Effector CD4-positive, alpha-beta T cell (primary cell): ENCODE results near the gene ACOX2.

Experiments used
- DNase-seq: peaks from one replicate; pipeline ENCODE4 v3.0.0-alpha.2; 2020

The ACOX2 gene

GRCh38 chr3:58566398-58567250 lies 29.6 kb upstream of the ACOX2 start:
- DNase-seq, result no peak

DNA sequence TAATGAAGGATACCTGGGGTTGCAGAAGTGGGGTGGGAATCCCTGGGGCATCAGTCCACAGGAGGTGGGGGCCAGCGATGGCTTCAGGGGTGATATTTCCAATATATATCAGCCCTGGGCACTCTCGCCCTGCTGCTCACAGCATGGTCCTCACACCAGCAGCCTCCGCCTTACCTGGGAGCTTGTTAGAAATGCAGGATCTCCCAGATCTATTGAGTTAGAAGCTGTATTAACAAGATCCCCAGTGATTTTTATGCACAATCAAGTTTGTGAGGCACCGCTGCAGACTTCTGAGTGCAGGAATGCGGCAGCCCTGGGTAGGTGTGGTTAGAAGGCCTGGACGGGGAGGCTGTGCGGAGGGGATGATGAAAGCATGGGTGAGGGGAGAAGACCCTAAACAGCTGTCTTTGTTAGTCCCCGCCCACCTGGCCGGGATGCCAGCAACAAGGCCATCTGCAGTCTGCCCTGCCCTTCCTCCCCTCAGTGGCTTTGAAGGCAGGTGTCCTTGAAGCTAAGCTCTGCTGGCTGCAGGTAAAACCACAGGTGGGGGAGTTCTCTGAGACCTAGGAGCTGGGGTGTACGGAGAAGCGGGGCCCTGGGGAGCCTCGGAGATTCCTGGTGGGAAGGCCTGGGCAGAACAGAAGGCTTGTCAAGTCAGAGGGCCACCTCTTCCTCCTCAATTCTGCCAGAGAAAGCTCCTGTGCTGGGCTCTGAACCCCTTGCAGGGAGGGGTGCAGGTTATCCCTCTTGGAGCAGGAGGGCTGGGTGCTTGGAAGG lies 28.8 kb upstream of the ACOX2 start:
- DNase-seq, result no peak

- DNase-seq, result no peak
These were observed 27.6 kb upstream of the ACOX2 start for GRCh38 chr3:58564456-58565160.

DNA sequence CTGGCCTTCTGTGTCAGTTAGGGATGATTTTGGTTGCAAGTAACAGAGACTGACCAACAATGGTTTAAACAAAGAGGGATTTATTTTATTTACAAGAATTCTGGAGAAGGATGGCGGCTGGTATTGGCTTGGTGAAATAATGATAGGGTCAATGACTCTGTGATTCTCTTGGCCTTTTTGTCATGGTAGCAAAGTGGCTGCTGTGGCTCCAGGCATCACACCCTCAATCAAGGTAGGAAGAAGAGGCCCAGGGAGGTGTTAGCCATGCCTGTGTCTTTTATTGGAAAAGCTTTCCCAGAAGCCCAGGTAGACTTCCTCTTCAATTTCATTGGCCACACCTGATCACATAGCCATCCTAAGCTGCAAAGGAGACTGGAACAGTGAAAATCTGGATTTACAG lies 27.1 kb upstream of the ACOX2 start:
- no peak for DNase-seq

- DNase-seq, result no peak
These were observed 26.5 kb upstream of the ACOX2 start for GRCh38 chr3:58563386-58564035.

DNA sequence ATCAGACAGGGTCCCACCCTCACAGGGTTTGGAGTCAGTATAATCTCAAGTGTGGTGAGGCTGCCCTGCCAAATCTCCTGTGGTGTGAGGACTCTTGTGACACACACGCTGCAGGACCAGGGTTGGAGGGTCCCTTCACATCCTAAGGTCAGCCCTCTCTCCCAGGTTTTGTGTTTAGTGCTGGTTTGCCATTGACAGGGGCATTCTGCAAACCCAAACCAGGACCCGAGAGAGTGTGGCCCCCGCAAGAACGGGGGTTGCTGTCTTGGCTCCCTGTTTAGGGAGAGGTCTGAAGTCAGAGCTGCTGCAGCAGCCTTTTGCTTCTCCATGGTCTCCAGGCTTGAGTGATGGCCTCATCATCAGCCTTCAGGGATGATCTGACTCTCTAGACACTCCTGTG lies 25.5 kb upstream of the ACOX2 start:
- DNase-seq, result no peak

DNA sequence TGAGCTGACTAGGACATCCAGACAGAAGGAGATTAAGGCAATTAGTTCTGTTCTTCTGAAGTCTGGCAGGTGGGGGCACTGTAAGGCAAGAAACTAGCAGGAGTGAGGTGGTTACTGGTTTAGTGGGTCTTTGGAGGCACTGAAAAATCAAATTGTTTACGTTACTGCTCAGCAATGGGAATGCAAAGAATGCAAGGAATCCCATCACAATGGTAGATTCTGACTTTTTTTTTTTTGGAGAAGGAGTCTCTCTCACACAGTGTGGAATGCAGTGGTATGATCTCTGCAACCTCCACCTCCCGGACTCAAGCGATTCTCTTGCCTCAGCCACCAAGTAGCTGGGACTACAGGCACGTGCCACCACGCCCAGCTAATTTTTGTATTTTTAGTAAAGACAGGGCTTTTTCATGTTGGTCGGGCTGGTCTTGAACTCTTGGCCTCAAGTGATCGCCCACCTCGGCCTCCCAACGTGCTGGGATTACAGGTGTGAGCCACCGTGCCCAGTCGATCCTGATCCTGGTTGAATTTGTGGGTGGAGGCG lies 23.9 kb upstream of the ACOX2 start:
- no peak for DNase-seq

- DNase-seq, result no peak
These were observed 22.6 kb upstream of the ACOX2 start for GRCh38 chr3:58559586-58559985.

DNA sequence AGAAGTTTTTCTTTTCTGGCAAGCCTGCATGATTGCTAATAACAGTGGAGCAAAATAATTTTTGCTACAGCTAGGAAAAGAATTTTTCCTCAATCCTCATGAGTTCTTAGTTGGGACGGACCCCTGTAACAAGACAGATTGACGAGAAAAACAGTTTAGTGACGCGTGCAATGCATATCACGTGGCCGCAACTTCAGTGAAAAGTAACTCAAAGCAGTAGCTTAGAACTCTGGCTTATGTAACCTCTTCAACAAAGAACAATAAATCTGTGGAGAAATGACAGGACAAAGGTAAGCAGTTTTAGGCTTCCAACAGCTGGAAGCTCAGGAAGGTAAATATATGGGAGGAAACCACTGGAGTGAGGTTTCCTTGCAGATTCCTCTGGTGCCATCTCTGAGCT lies 20.5 kb upstream of the ACOX2 start:
- DNase-seq, result no peak

- no peak for DNase-seq
These were observed 19.8 kb upstream of the ACOX2 start for GRCh38 chr3:58556761-58557221.

GRCh38 chr3:58556001-58556400 lies 19.0 kb upstream of the ACOX2 start:
- DNase-seq, result no peak

DNA sequence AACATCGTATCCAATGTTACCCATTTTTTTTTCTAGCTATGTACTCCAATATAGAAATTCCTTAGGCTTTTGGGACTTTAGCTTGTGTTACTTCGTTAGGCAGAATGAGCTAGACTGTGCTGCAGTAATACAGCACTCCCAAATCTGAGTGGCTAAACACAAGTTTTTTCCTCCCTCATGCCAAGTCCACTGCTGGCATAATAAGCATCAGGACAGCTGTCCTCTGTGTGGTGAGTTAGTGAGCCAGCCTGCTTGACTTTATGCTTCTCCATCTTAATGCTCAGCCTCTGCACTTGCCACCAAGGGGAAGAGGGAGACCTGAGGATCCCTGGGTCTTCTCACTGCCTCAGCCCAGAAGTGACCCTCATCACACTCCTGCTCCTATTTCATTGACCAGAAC lies 18.2 kb upstream of the ACOX2 start:
- no peak for DNase-seq

DNA sequence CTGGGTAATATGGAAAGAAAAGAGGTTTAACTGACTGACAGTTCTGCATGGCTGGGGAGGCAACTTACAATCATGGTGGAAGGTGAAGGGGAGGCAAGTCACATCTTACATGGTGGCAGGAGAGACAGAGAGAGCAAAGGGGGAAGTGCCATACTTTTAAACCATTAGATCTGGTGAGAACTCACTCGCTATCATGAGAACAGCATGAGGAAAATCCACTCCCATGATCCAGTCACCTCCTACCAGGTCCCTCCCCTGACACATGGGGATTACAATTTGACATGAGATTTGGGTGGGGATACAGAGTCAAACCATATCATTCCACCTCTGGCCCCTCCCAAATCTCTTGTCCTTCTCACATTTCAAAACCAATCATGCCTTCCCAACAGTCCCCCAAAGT lies 16.0 kb upstream of the ACOX2 start:
- no peak for DNase-seq

GRCh38 chr3:58551636-58552180 lies 14.7 kb upstream of the ACOX2 start:
- no peak for DNase-seq

DNA sequence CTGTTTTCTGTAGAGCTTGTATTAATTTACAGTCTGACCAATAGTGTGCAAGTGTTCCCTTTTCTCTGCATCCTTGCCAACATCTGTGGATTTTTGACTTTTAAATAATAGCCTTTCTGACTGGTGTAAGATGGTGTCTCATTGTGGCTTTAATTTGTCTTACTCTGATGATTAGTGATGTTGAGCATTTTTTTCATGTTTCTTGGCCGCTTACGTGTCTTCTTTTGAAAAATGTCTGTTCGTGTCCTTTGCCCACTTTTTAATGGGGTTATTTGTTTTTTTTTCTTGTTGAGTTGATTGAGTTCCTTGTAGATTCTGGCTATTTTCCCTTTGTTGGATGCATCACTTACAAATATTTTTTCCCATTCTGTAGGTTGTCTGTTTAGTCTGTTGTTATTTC lies 7.6 kb upstream of the ACOX2 start:
- no peak for DNase-seq

GRCh38 chr3:58540176-58540858 lies 3.3 kb upstream of the ACOX2 start:
- no peak for DNase-seq

DNA sequence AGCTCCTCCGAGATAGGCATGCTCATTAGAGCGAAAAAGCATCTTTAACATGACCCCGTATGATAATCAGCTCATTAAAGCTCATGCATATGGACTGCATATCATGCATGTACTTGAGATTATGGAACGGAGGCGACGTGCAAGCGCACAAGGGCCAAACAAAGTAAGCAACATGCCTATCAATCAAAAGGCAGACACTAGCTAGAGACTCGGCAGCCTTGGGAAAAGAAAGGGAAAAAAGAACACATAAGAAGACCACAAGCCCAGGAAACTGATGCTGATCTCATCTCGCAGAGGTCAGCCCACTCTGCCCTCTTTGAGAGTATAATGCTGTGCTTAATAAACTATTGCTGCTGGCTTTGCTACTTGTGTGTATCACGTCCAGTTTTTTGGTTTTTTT lies 2.6 kb upstream of the ACOX2 start:
- no peak for DNase-seq

DNA sequence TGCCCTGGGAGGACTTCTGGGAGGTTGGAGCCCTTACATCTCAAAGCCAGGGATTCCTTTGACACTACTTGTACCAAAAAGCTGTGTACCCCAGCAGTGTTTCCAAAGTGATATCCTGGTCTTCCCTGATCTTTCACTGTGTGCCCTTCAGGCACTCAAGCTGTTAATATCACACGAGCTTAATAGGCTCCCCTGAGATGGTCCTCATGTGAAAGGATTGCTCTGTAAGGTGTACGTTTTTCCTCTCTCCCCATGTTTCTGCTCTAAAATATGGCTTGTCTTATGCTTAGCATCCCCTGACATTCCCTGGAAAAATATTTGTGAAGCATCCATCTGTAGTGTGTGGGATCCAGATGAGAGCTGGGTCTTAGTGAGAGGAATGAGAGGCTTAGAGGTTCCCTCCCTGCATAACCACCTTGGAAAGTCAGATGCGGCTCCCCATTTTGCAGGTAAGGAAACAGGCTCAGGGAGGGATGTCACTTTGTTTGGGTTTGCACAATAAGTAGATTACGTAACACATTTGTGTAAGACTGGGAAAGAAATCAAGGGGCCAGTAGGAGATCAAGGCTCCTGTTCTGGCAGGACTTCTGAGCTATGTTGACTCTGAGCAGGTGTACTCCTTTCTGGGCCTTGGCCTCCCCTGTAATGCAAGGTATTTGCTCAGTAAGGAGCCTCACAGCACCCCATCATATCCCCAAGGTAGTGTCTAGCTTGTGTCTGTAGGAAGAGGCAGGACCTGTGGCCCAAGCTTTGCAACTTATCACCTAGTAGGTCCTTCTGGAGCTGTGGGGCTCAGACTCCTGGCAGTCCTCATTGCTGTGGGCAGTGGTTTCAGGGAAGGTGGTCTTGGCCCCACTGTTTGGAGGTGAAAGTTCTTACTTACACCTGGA lies 667 bp upstream of the ACOX2 start:
- DNase-seq, result no peak

DNA sequence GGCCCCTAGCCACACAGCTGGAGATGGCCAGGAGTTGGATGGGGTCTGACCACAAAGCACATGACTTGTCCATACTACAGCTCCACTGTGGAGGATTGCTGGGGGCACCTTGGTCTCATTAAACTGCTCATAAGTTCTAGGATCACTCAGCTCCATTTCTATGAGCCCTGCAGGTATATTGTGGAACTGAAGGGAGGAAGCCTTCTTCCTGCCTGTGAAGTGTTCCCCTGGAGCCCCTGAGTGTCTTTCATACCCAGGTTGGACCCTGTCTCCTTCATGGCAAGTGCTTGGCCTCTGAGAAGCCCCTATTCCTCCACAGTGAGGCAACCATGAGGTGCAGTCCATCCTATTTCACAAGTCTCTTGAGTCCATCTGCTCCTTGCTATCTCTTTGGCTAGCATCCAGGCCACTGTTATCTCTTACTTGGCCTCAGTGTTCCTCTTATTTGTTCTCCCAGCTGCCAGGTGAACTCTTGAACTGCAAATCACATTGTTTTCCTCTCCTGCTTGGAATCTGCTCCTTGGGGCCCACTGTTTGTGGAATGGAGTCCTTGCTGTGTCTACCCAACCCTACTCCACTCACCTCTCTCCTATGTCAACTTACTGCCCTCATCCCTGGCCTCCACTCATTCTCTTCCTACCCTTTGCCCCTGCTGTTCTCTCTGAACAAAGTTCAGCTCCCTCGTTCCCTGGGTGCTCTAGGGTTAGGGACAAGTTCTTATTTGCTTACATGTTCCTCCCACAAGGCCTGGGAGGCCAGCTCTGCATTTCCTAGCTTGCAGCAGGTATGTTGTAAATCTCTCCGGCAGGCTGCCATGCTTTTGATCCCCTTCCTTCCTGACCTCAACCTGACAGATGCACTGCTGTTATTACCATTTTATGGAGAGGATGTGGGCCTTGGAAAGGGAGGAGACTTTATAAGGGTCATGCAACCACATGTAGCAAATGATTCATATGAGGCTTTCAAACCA lies 1.2 kb downstream of the ACOX2 start:
- DNase-seq, result no peak
